ENCODE data around the gene TLR3. TPM values are rescaled to one million over a fixed set of nuclear protein-coding genes. Genes with fewer than 3 reads are reported as not detected.
A peak's percentile ranks its signal among the peaks of the same experiment; 100 is the strongest.

Gene TLR3
- polyA plus RNA-seq (5.6 to 9.3 TPM (median 8.8 TPM) in 3 replicates), polyA minus RNA-seq (1.1 to 13.5 TPM (median 8.3 TPM) in 3 replicates)
- polyA plus RNA-seq (2011; ENCODE audit: low read depth): 0.35 TPM
- polyA plus RNA-seq (2011; cell fraction: cytosol; rRNA removed): 2.4 and 4.9 TPM in 2 replicates
- 9.6 and 10.3 TPM in 2 replicates for polyA plus RNA-seq (2011; cell fraction: nucleus; rRNA removed)
- 0.35 and 3.0 TPM in 2 replicates for polyA plus RNA-seq (2012; ENCODE audit: low replicate concordance)
- 3.3 TPM for polyA minus RNA-seq (2011; cell fraction: cytosol; rRNA and poly(A)+ RNA removed)
- polyA minus RNA-seq (2011; cell fraction: nucleus; rRNA and poly(A)+ RNA removed): 7.5 and 14.9 TPM in 2 replicates

DNA sequence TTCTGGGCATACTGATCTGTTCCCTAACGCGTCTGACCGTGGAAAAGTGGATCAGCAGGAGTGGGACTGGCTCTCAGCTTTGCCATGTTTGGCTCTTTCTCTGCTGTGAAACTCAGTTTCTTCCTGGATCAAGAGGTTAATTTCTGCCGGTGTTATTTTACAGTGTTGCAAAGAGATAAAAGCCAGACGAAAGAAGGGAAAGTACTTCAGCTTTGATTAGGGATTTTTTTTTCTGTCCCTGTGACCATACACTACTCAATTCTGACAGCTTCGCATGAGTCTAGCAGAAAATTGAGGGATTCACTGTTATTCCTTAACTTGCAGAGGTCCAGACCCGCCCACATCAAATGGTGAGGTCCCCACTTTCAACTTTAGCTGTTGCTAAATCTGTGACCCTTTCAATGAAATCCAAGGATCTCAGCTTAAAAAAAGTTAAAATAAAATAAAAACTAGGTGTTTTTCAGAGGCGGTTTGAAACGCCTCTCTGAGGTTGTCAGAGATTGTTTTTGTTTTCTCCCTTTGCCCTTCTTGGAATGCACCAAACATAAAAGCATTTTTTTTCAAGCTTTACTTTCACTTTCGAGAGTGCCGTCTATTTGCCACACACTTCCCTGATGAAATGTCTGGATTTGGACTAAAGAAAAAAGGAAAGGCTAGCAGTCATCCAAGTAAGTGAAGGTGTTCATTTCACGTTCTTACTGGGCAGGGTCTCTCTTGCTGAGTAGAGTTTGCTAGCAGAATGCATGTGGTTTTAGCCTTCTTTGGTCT, at the start of gene TLR3:
TSS of gene TLR3 (plus strand) at position 576 of the 768 bp plus-strand sequence. CDS start 7,464 bp downstream, outside the sequence.
- H3K27me3 ChIP-seq (ENCODE audit: control insufficient read depth, extremely low read depth, insufficient read depth, low read length): no peaks in the 10 kb centered on the region
- H3K4me3 ChIP-seq (ENCODE audit: control insufficient read depth in 2 of 3, extremely low read depth in 1 of 3, insufficient read depth in 2 of 3, low read depth in 1 of 3, low read length in 3 of 3): peak within 1 kb of the TSS; percentile 39 to 73 (median 63)
- TF ChIP-seq, protein P1, sequence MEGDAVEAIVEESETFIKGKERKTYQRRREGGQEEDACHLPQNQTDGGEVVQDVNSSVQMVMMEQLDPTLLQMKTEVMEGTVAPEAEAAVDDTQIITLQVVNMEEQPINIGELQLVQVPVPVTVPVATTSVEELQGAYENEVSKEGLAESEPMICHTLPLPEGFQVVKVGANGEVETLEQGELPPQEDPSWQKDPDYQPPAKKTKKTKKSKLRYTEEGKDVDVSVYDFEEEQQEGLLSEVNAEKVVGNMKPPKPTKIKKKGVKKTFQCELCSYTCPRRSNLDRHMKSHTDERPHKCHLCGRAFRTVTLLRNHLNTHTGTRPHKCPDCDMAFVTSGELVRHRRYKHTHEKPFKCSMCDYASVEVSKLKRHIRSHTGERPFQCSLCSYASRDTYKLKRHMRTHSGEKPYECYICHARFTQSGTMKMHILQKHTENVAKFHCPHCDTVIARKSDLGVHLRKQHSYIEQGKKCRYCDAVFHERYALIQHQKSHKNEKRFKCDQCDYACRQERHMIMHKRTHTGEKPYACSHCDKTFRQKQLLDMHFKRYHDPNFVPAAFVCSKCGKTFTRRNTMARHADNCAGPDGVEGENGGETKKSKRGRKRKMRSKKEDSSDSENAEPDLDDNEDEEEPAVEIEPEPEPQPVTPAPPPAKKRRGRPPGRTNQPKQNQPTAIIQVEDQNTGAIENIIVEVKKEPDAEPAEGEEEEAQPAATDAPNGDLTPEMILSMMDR (optimal IDR thresholded peaks at IDR 0.05 in 1 of 3, IDR thresholded peaks at IDR 0.05 in 1 of 3, conservative IDR thresholded peaks at IDR 0.05 in 1 of 3; ENCODE audit: extremely low read depth in 1 of 3, insufficient read depth in 2 of 3, low read length in 3 of 3): no peak
- TF ChIP-seq EZH2 (IDR thresholded peaks at IDR 0.05; ENCODE audit: low read length): no peak
- DNase-seq (ENCODE audit: low read depth, low spot score) (no peak), FAIRE-seq (no peak)
- peak within 1 kb of the TSS; percentile 15 for H3K27ac ChIP-seq (ENCODE audit: control insufficient read depth, insufficient read depth, low read length)
- H3K9me3 ChIP-seq (ENCODE audit: control insufficient read depth, low read depth, low read length): no peaks in the 10 kb centered on the region
- dilution Hi-C loops (cut with MboI; ENCODE audit: extremely low pct_ligation_motif_present, low sequenced_read_pairs): no loop called here
- H3K9ac ChIP-seq (ENCODE audit: control insufficient read depth, extremely low read depth, insufficient read depth, low read length): peak within 1 kb of the TSS; percentile 26
- peak within 1 kb of the TSS; percentile 95 for H2AFZ ChIP-seq (ENCODE audit: control insufficient read depth, low read length)
- H3K4me2 ChIP-seq (ENCODE audit: control insufficient read depth, extremely low read depth, insufficient read depth, low read depth, low read length): peak within 1 kb of the TSS; percentile 58
- H3K9me1 ChIP-seq (ENCODE audit: control insufficient read depth, extremely low read depth, insufficient read depth, low read length): no peaks in the 10 kb centered on the region
- no peaks in the 10 kb centered on the region for H3K79me2 ChIP-seq (ENCODE audit: control insufficient read depth, insufficient read depth, low read length)
- H4K20me1 ChIP-seq (ENCODE audit: control insufficient read depth, extremely low read depth, insufficient read depth, low read length): no peaks in the 10 kb centered on the region
- H3K4me1 ChIP-seq (ENCODE audit: control insufficient read depth, extremely low read depth, insufficient read depth, low read length): peaks cover 15% of the 10 kb centered on the region
- no peaks in the 10 kb centered on the region for H3K36me3 ChIP-seq (ENCODE audit: control insufficient read depth in 2 of 2, extremely low read depth in 1 of 2, insufficient read depth in 2 of 2, low read length in 2 of 2)

DNA sequence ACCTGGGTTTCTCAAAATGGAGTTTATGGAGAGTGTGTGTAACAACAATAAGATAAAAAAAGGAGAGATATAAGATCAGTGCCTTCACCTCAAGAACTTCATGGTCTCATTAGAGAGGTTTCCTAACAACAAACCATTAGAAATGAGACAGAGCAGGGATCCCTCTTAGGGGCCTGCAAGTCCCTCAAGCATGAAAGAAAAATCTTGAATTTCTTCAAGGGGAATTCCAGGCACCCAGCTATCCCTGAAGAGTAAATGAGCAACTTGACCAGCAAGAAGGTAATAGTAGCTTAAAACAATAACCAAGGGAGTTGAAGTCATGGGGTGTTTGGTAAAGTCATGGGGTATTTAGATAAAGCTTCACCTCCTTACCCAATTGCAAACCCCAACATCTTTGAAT, 49.7 kb upstream of the TLR3 start:
- dilution Hi-C loops (cut with MboI; ENCODE audit: extremely low pct_ligation_motif_present, low sequenced_read_pairs): loop anchor here (25.0 kb wide), 1 partner anchor 382 kb away; no protein-coding TSS in a partner anchor
- Histone ChIP-seq H4K20me1 (ENCODE audit: control insufficient read depth, extremely low read depth, insufficient read depth, low read length) (no peaks in the 10 kb centered on the region), H3K4me2 (ENCODE audit: control insufficient read depth, extremely low read depth, insufficient read depth, low read depth, low read length) (no peak overlapping the region), H3K79me2 (ENCODE audit: control insufficient read depth, insufficient read depth, low read length) (no peaks in the 10 kb centered on the region), H3K27ac (ENCODE audit: control insufficient read depth, insufficient read depth, low read length) (no peak overlapping the region), H3K9ac (ENCODE audit: control insufficient read depth, extremely low read depth, insufficient read depth, low read length) (no peak overlapping the region), H3K27me3 (ENCODE audit: control insufficient read depth, extremely low read depth, insufficient read depth, low read length) (no peaks in the 10 kb centered on the region), H3K4me3 (ENCODE audit: control insufficient read depth in 2 of 3, extremely low read depth in 1 of 3, insufficient read depth in 2 of 3, low read depth in 1 of 3, low read length in 3 of 3) (no peak overlapping the region), H3K36me3 (ENCODE audit: control insufficient read depth in 2 of 2, extremely low read depth in 1 of 2, insufficient read depth in 2 of 2, low read length in 2 of 2) (no peaks in the 10 kb centered on the region), H2AFZ (ENCODE audit: control insufficient read depth, low read length) (no peak overlapping the region), H3K9me3 (ENCODE audit: control insufficient read depth, low read depth, low read length) (no peaks in the 10 kb centered on the region), H3K9me1 (ENCODE audit: control insufficient read depth, extremely low read depth, insufficient read depth, low read length) (no peaks in the 10 kb centered on the region), H3K4me1 (ENCODE audit: control insufficient read depth, extremely low read depth, insufficient read depth, low read length) (no peaks in the 10 kb centered on the region)
- no peak for TF ChIP-seq EZH2 (IDR thresholded peaks at IDR 0.05; ENCODE audit: low read length)
- TF ChIP-seq, protein P1 (optimal IDR thresholded peaks at IDR 0.05 in 1 of 3, IDR thresholded peaks at IDR 0.05 in 1 of 3, conservative IDR thresholded peaks at IDR 0.05 in 1 of 3; ENCODE audit: extremely low read depth in 1 of 3, insufficient read depth in 2 of 3, low read length in 3 of 3): no peak
- DNase-seq (ENCODE audit: low read depth, low spot score) (no peak), FAIRE-seq (no peak)

All from keratinocyte (primary cell).